Omental fat pad (tissue), 4 donors: Measurements from ENCODE around the gene PTPRG. TPM values are rescaled to one million over a fixed set of nuclear protein-coding genes. Genes with fewer than 3 reads are reported as not detected.

ENCODE experiments used
- ATAC-seq: fragments of 150-250 bp; one replicate; pipeline ENCODE4 v1.9.1; 2016; ENCODE audit warnings: mild to moderate bottlenecking, moderate library complexity; ENCODE audit not compliant: low FRiP score
- DNase-seq: peaks from one replicate; pipeline ENCODE4 v3.0.0-alpha.2; 2019; ENCODE audit warnings: low spot score
- CTCF ChIP-seq, 3 donors: fragments of 450-650 bp; IDR thresholded peaks; one replicate each; pipeline ENCODE4 v1.5.1; 2016 to 2017; ENCODE audit warnings: antibody characterized with exemption in 3 of 3, mild to moderate bottlenecking in 3 of 3, moderate library complexity in 2 of 3
- total RNA-seq, 4 donors: library from RNA; depleted of rRNA; stranded (reverse); fragments of >200 nt; gene quantifications; one replicate each; pipeline ENCODE4 v1.1.0, GENCODE V29; 2016

PTPRG gene
- total RNA-seq, 4 donors from 2014 or later: 90.0 to 172 (median 104) TPM

DNA sequence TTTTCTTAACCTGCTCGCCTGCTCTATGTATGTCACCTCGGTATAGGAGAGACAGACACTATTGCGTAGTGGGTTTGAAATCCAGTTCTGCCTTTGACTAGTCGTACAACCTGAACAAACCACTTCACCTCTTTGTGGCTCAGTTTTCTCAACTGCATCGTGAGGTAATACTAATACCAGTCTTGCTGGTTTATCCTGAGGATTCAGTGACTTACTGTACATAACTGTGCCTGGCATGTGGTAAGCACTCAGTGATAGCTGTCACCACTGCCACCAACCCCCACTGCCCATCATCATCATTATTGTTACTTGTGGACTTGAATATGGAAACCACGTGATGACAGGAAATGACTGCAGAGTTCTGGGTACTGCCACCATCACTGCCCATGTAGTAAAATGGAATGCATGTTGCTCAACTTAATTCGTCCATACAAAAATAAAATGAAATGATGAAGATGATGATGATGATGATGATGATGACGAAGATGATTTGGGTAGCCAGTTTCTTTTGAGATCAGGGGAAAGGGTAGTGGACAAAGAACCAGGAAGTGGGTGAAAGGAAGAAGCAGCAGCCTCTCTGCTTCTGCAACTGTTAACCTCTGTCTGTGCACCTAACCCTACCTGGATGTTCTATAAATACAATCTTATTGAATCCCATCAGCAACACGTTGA lies 583.9 kb downstream of the PTPRG start:
- no peak for TF ChIP-seq CTCF (IDR thresholded peaks at IDR 0.05)
- DNase-seq (no peak), ATAC-seq (no peak)

DNA sequence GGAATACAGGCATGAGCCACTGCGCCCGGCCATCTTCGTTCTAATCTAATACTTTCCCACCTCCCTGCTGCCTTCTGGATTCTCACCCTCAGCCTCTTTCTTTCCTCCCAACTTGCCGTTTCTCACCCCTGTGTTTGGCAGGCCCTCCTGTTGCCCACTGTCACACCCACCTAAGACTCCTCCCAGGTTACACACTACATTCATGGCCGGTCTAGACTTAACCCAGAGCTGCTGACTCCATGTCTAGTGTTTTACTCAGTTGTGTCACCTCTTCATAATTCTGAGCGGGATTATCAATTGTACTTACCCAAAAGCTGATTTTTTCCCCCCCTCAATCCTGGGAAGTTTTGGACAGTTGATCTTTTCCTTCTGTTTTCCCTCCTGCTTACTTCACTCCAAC lies 588.2 kb downstream of the PTPRG start:
- no peak for TF ChIP-seq CTCF (IDR thresholded peaks at IDR 0.05)
- no peak for ATAC-seq
- no peak for DNase-seq

DNA sequence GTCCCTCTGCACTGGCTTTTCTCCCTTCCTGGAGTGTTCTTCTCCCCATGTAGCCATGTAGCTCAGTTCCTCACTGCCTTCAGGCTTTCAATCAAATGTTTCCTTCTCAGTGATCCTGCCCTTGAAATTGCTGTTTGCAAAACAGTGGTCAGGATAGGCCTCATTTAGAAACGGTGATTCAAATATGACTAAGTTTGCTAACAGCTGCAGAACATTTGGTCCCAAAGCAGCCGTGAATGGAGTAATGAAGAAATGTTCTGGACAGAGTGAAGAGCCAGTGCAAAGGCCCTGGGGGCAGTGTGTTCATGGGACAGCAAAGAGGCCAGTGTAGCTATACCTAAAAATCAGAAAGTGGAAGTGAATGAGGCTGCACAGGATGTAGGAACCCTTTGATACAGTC lies 588.6 kb downstream of the PTPRG start:
- TF ChIP-seq CTCF (IDR thresholded peaks at IDR 0.05): no peak
- ATAC-seq (no peak), DNase-seq (no peak)

DNA sequence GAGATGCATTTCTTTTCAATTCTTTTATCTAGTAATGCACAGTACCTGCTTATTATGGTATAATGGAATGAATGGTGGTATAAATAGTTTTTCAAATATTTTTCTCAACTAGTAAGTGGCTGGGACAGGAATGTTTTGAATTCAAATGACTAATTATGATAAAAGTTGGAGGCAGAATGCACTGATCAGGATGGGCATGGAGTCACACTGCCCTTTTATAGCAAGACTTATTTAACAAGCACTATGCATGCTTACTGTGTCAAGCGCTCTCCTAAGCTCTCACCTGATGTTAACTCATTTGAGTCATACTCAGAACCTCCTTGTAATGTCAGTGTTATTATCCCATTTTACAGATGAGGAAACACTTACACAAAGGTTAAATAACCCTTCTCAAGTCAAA lies 590.2 kb downstream of the PTPRG start:
- DNase-seq (no peak), ATAC-seq (no peak)
- no peak for TF ChIP-seq CTCF (IDR thresholded peaks at IDR 0.05)

DNA sequence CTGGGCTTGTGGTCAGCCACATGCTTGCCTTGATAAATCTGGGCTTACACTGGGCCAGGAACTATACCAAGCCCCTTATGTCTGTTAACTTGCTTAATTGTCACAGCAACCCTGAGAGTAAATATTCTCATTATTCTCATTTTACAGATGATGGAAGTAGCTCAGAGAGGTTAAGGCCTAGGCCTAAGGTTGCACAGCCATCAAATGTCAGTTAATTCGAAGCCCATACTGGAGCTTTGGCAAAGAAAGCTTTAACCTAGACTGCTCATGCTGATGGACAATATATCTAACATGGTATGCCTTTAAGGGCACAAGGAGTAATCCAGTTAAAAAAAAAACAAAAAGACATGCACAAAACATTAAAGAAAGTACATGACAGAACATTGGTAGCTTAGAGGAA lies 591.9 kb downstream of the PTPRG start:
- DNase-seq (no peak), ATAC-seq (no peak)
- no peak for TF ChIP-seq CTCF (IDR thresholded peaks at IDR 0.05)

DNA sequence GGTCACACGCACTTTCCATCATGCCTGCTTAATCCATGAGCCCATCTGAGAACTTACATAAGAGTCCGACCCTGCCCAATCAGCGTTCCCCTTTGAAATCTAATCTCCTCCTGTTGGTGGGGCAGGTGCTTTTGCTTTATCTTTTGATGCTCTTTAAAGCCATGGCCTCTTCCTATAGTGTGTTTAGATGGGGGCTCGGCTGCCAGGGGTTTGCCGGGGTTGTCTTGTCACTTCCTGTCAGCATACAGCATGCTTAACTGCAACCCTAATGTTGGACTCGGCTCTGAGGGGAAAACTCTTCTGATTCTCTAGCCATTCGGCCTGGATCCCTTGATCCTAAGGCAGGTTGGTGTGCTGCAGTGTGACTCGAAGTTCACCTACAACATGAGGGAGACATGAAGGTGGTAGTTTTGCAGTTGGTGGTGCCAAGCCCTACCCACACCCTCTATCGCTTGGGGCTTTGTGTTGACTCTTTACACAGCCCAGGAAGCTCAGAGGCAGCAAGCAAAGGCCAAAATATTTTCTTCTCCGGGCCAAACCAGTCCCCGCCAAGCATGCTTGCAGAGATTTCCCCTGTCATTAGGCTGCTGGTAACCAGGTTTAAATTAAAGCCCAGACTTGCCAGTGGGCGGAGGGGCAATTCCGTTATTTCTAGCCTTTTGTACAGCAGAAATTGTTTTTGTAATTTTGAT lies 593.2 kb downstream of the PTPRG start:
- TF ChIP-seq CTCF (IDR thresholded peaks at IDR 0.05): no peak
- no peak for ATAC-seq
- no peak for DNase-seq
